Upper lobe of right lung (tissue), 1 donor: Measurements from ENCODE around the gene NCAPG2. TPM values are rescaled to one million over a fixed set of nuclear protein-coding genes. Genes with fewer than 3 reads are reported as not detected.
A peak's percentile ranks its signal among the peaks of the same experiment; 100 is the strongest.

Experiments
- ATAC-seq: fragments of 200-7000 bp; cut with Tn5 transposase; one replicate; pipeline ENCODE4 v1.9.1; 2020; ENCODE audit warnings: mild to moderate bottlenecking, moderate library complexity
- DNase-seq: peaks from one replicate; pipeline ENCODE4 v3.0.0-alpha.2; 2020
- H3K27ac ChIP-seq: fragments of 200-600 bp; one replicate; pipeline ENCODE4 v1.8.0; 2022
- H3K27me3 ChIP-seq: fragments of 200-600 bp; one replicate; pipeline ENCODE4 v1.8.0; 2022; ENCODE audit warnings: mild to moderate bottlenecking
- H3K36me3 ChIP-seq: fragments of 200-600 bp; one replicate; pipeline ENCODE4 v1.8.0; 2022
- H3K4me1 ChIP-seq: fragments of 200-600 bp; one replicate; pipeline ENCODE4 v1.8.0; 2022
- H3K4me3 ChIP-seq: fragments of 200-600 bp; one replicate; pipeline ENCODE4 v1.8.0; 2022; ENCODE audit warnings: mild to moderate bottlenecking
- H3K9me3 ChIP-seq: fragments of 200-600 bp; one replicate; pipeline ENCODE4 v1.8.0; 2022
- CTCF ChIP-seq: fragments of 200-600 bp; IDR thresholded peaks from one replicate; pipeline ENCODE4 v1.8.0; 2022; ENCODE audit warnings: antibody characterized with exemption
- intact Hi-C: fragments of 100-400 bp; cut with DNase I; formaldehyde crosslinking; loops from one replicate; pipeline ENCODE4 v1.11.0; 2022
- total RNA-seq: library from RNA; stranded (reverse); fragmentation: NEBNext Ultra II Directional; extraction: Animal tissue kit (Norgen Biotek cat#: 25700); gene quantifications from one replicate; pipeline ENCODE4 v1.2.1, GENCODE V29; 2021
- donor health status: DM: no; HTN: yes; CAD: no; lungs with severe emphysema.

Gene NCAPG2
- total RNA-seq, 1 donor from 2014 or later: 6.5 TPM

GRCh38 chr7:158743219-158743618 is 38.6 kb upstream of the NCAPG2 start:
- DNase-seq (no peak), ATAC-seq (no peak)
- intact Hi-C loops: no loop called here
- no peaks in the 10 kb centered on the region for H3K9me3 ChIP-seq
- peaks cover 2% of the 10 kb centered on the region for H3K4me1 ChIP-seq
- peaks cover 87% of the 10 kb centered on the region for H3K36me3 ChIP-seq
- TF ChIP-seq CTCF: no peak
- no peak overlapping the region for H3K4me3 ChIP-seq
- no peak overlapping the region for H3K27ac ChIP-seq
- no peaks in the 10 kb centered on the region for H3K27me3 ChIP-seq

- DNase-seq: no peak
Measured at GRCh38 chr7:158742065-158742821, 37.6 kb upstream of the NCAPG2 start.

GRCh38 chr7:158741294-158741666 is 36.7 kb upstream of the NCAPG2 start:
- intact Hi-C loops: no loop called here
- Histone ChIP-seq H3K36me3 (peaks cover 86% of the 10 kb centered on the region), H3K4me1 (peaks cover 2% of the 10 kb centered on the region), H3K9me3 (no peaks in the 10 kb centered on the region), H3K27me3 (no peaks in the 10 kb centered on the region), H3K27ac (no peak overlapping the region), H3K4me3 (no peak overlapping the region)
- no peak for ATAC-seq
- no peak for DNase-seq
- TF ChIP-seq CTCF: no peak

More at GRCh38 chr7:158742065-158742821, 37.6 kb upstream of the NCAPG2 start:
- ATAC-seq: no peak
- H3K36me3 ChIP-seq: peaks cover 86% of the 10 kb centered on the region
- no peaks in the 10 kb centered on the region for H3K27me3 ChIP-seq
- H3K4me3 ChIP-seq: no peak overlapping the region
- no peak overlapping the region for H3K27ac ChIP-seq
- H3K9me3 ChIP-seq: no peaks in the 10 kb centered on the region
- no peak for TF ChIP-seq CTCF
- peaks cover 2% of the 10 kb centered on the region for H3K4me1 ChIP-seq
- intact Hi-C loops: no loop called here

GRCh38 chr7:158740657-158741293 is 36.2 kb upstream of the NCAPG2 start:
- Histone ChIP-seq H3K4me3 (no peak overlapping the region), H3K36me3 (peaks cover 87% of the 10 kb centered on the region), H3K9me3 (no peaks in the 10 kb centered on the region), H3K27ac (no peak overlapping the region), H3K4me1 (peaks cover 2% of the 10 kb centered on the region), H3K27me3 (no peaks in the 10 kb centered on the region)
- ATAC-seq: no peak
- no peak for DNase-seq
- no peak for TF ChIP-seq CTCF
- intact Hi-C loops: no loop called here

GRCh38 chr7:158740013-158740656 is 35.5 kb upstream of the NCAPG2 start:
- ATAC-seq (peak; percentile 71), DNase-seq (no peak)
- H3K36me3 ChIP-seq: peaks cover 87% of the 10 kb centered on the region
- no peaks in the 10 kb centered on the region for H3K27me3 ChIP-seq
- peaks cover 2% of the 10 kb centered on the region for H3K4me1 ChIP-seq
- no peak overlapping the region for H3K27ac ChIP-seq
- intact Hi-C loops: no loop called here
- no peak overlapping the region for H3K4me3 ChIP-seq
- TF ChIP-seq CTCF: no peak
- no peaks in the 10 kb centered on the region for H3K9me3 ChIP-seq
